HEK293 (cell line): ENCODE data around the gene GGTLC2.
"Not testable (repeated sequence)": the region's sequence is repeated elsewhere in the genome, so short reads cannot be mapped to it uniquely, and the experiment has no call there.

Experiments used
- MYNN ChIP-seq: fragments of 450-650 bp; formaldehyde crosslinking; IDR thresholded peaks from 2 replicates; pipeline ENCODE4 v1.5.1; 2016; ENCODE audit warnings: missing biosample characterization, missing genetic modification characterization, borderline replicate concordance
- WT1 ChIP-seq: fragments of 450-650 bp; formaldehyde crosslinking; IDR thresholded peaks from 2 replicates; pipeline ENCODE4 v1.5.1; 2016; ENCODE audit warnings: missing biosample characterization, missing genetic modification characterization
- ZBTB21 ChIP-seq: fragments of 450-650 bp; formaldehyde crosslinking; IDR thresholded peaks from 2 replicates; pipeline ENCODE4 v1.5.1; 2017; ENCODE audit warnings: missing biosample characterization, missing genetic modification characterization
- ZNF223 ChIP-seq: fragments of 450-650 bp; formaldehyde crosslinking; IDR thresholded peaks from 2 replicates; pipeline ENCODE4 v1.5.1; 2016; ENCODE audit warnings: missing biosample characterization, missing genetic modification characterization
- ZNF274 ChIP-seq, 2 experiments: fragments of 200-500 bp in 1 of 2; fragments of 450-650 bp in 1 of 2; sonication (Bioruptor generic) in 1 of 2; formaldehyde crosslinking in 1 of 2; IDR thresholded peaks; 2 replicates each; pipeline versions ENCODE4 v1.5.1 to v1.6.1; 2014 to 2016; ENCODE audit warnings: borderline replicate concordance in 1 of 2, inconsistent platforms in 1 of 2, low read length in 1 of 2, missing biosample characterization in 1 of 2, missing genetic modification characterization in 1 of 2
- TF ChIP-seq, protein P1 (sequence below): fragments of 450-650 bp; formaldehyde crosslinking; IDR thresholded peaks from 2 replicates; pipeline ENCODE4 v1.5.1; 2016; ENCODE audit warnings: missing biosample characterization, missing genetic modification characterization
- TF ChIP-seq, protein P2 (sequence below): fragments of 450-650 bp; formaldehyde crosslinking; IDR thresholded peaks from 2 replicates; pipeline ENCODE4 v1.5.1; 2016; ENCODE audit warnings: missing biosample characterization, missing genetic modification characterization, borderline replicate concordance
- TF ChIP-seq, protein P3 (sequence below): fragments of 450-650 bp; formaldehyde crosslinking; IDR thresholded peaks from 2 replicates; pipeline ENCODE4 v1.5.1; 2016; ENCODE audit warnings: missing biosample characterization, missing genetic modification characterization, low read depth
- TF ChIP-seq, protein P4 (sequence below): fragments of 450-650 bp; formaldehyde crosslinking; IDR thresholded peaks from 2 replicates; pipeline ENCODE4 v1.5.1; 2016; ENCODE audit warnings: missing biosample characterization, missing genetic modification characterization
- TF ChIP-seq, protein P5 (sequence below): fragments of 450-650 bp; formaldehyde crosslinking; IDR thresholded peaks from 2 replicates; pipeline ENCODE4 v1.5.1; 2016; ENCODE audit warnings: missing biosample characterization, missing genetic modification characterization

DNA sequence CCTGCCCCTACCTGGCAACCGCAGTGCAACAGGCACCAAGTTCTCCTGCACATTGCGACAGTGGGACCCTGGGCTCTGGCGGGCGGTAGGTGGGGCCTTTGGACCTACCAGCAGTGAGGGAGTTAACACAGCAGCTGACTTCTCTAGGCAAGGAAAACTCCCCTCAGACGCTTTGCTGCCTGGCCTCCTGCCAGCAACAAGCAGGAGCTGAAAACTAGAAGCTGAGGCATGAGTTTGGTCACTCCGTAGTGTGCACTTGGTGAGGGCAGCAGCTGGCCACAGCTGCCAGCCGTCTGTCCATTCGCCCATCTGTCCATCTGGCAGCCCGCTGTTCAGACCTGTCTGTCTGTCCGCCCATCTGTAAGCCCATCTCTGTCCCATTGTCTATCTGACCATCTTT, 7.2 kb downstream of the GGTLC2 start:
- TF ChIP-seq, protein P1, sequence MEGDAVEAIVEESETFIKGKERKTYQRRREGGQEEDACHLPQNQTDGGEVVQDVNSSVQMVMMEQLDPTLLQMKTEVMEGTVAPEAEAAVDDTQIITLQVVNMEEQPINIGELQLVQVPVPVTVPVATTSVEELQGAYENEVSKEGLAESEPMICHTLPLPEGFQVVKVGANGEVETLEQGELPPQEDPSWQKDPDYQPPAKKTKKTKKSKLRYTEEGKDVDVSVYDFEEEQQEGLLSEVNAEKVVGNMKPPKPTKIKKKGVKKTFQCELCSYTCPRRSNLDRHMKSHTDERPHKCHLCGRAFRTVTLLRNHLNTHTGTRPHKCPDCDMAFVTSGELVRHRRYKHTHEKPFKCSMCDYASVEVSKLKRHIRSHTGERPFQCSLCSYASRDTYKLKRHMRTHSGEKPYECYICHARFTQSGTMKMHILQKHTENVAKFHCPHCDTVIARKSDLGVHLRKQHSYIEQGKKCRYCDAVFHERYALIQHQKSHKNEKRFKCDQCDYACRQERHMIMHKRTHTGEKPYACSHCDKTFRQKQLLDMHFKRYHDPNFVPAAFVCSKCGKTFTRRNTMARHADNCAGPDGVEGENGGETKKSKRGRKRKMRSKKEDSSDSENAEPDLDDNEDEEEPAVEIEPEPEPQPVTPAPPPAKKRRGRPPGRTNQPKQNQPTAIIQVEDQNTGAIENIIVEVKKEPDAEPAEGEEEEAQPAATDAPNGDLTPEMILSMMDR, result not testable (repeated sequence)
- TF ChIP-seq, protein P2, sequence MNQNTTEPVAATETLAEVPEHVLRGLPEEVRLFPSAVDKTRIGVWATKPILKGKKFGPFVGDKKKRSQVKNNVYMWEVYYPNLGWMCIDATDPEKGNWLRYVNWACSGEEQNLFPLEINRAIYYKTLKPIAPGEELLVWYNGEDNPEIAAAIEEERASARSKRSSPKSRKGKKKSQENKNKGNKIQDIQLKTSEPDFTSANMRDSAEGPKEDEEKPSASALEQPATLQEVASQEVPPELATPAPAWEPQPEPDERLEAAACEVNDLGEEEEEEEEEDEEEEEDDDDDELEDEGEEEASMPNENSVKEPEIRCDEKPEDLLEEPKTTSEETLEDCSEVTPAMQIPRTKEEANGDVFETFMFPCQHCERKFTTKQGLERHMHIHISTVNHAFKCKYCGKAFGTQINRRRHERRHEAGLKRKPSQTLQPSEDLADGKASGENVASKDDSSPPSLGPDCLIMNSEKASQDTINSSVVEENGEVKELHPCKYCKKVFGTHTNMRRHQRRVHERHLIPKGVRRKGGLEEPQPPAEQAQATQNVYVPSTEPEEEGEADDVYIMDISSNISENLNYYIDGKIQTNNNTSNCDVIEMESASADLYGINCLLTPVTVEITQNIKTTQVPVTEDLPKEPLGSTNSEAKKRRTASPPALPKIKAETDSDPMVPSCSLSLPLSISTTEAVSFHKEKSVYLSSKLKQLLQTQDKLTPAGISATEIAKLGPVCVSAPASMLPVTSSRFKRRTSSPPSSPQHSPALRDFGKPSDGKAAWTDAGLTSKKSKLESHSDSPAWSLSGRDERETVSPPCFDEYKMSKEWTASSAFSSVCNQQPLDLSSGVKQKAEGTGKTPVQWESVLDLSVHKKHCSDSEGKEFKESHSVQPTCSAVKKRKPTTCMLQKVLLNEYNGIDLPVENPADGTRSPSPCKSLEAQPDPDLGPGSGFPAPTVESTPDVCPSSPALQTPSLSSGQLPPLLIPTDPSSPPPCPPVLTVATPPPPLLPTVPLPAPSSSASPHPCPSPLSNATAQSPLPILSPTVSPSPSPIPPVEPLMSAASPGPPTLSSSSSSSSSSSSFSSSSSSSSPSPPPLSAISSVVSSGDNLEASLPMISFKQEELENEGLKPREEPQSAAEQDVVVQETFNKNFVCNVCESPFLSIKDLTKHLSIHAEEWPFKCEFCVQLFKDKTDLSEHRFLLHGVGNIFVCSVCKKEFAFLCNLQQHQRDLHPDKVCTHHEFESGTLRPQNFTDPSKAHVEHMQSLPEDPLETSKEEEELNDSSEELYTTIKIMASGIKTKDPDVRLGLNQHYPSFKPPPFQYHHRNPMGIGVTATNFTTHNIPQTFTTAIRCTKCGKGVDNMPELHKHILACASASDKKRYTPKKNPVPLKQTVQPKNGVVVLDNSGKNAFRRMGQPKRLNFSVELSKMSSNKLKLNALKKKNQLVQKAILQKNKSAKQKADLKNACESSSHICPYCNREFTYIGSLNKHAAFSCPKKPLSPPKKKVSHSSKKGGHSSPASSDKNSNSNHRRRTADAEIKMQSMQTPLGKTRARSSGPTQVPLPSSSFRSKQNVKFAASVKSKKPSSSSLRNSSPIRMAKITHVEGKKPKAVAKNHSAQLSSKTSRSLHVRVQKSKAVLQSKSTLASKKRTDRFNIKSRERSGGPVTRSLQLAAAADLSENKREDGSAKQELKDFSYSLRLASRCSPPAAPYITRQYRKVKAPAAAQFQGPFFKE (tag by site-specific recombination), result not testable (repeated sequence)
- TF ChIP-seq ZBTB21 (tag by site-specific recombination); ZNF274 (IDR thresholded peaks at IDR 0.05; ENCODE audit: low read length); ZNF274 (tag by site-specific recombination; IDR thresholded peaks at IDR 0.05; ENCODE audit: borderline replicate concordance); WT1 (tag by site-specific recombination); ZNF223 (tag by site-specific recombination); MYNN (tag by site-specific recombination): not testable (repeated sequence)
- TF ChIP-seq, protein P3, sequence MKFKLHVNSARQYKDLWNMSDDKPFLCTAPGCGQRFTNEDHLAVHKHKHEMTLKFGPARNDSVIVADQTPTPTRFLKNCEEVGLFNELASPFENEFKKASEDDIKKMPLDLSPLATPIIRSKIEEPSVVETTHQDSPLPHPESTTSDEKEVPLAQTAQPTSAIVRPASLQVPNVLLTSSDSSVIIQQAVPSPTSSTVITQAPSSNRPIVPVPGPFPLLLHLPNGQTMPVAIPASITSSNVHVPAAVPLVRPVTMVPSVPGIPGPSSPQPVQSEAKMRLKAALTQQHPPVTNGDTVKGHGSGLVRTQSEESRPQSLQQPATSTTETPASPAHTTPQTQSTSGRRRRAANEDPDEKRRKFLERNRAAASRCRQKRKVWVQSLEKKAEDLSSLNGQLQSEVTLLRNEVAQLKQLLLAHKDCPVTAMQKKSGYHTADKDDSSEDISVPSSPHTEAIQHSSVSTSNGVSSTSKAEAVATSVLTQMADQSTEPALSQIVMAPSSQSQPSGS (tag by site-specific recombination), result not testable (repeated sequence)
- TF ChIP-seq, protein P4, sequence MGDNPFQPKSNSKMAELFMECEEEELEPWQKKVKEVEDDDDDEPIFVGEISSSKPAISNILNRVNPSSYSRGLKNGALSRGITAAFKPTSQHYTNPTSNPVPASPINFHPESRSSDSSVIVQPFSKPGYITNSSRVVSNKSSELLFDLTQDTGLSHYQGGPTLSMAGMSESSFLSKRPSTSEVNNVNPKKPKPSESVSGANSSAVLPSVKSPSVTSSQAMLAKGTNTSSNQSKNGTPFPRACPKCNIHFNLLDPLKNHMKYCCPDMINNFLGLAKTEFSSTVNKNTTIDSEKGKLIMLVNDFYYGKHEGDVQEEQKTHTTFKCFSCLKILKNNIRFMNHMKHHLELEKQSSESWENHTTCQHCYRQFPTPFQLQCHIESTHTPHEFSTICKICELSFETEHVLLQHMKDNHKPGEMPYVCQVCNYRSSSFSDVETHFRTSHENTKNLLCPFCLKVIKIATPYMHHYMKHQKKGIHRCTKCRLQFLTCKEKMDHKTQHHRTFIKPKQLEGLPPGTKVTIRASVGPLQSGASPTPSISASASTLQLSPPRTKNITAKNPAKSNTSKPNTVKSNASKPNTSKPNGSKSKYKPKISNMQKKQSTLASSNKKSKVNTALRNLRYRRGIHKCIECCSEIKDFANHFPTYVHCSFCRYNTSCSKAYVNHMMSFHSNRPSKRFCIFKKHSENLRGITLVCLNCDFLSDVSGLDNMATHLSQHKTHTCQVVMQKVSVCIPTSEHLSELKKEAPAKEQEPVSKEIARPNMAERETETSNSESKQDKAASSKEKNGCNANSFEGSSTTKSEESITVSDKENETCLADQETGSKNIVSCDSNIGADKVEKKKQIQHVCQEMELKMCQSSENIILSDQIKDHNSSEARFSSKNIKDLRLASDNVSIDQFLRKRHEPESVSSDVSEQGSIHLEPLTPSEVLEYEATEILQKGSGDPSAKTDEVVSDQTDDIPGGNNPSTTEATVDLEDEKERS (tag by site-specific recombination), result not testable (repeated sequence)
- TF ChIP-seq, protein P5, sequence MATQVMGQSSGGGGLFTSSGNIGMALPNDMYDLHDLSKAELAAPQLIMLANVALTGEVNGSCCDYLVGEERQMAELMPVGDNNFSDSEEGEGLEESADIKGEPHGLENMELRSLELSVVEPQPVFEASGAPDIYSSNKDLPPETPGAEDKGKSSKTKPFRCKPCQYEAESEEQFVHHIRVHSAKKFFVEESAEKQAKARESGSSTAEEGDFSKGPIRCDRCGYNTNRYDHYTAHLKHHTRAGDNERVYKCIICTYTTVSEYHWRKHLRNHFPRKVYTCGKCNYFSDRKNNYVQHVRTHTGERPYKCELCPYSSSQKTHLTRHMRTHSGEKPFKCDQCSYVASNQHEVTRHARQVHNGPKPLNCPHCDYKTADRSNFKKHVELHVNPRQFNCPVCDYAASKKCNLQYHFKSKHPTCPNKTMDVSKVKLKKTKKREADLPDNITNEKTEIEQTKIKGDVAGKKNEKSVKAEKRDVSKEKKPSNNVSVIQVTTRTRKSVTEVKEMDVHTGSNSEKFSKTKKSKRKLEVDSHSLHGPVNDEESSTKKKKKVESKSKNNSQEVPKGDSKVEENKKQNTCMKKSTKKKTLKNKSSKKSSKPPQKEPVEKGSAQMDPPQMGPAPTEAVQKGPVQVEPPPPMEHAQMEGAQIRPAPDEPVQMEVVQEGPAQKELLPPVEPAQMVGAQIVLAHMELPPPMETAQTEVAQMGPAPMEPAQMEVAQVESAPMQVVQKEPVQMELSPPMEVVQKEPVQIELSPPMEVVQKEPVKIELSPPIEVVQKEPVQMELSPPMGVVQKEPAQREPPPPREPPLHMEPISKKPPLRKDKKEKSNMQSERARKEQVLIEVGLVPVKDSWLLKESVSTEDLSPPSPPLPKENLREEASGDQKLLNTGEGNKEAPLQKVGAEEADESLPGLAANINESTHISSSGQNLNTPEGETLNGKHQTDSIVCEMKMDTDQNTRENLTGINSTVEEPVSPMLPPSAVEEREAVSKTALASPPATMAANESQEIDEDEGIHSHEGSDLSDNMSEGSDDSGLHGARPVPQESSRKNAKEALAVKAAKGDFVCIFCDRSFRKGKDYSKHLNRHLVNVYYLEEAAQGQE, result not testable (repeated sequence)
